PC-9 (cell line): ENCODE results near the gene HOXB3. TPM values are rescaled to one million over a fixed set of nuclear protein-coding genes. Genes with fewer than 3 reads are reported as not detected.

ENCODE experiments used
- BruUV-seq: library from RNA; stranded (reverse); fragments of 400-500 nt; replicated peaks from 2 replicates; lab custom pipeline; 2021; lab: Mats Ljungman, UMichigan
- CTCF ChIA-PET: fragments of 300-600 bp; sonication (Branson Sonifier 250); formaldehyde crosslinking; loops from one replicate; lab custom pipeline; 2022; ENCODE audit warnings: antibody characterized with exemption; lab: Charles Lee
- POLR2A ChIA-PET: fragments of 300-600 bp; sonication (Branson Sonifier 250); formaldehyde crosslinking; loops from one replicate; lab custom pipeline; 2022; ENCODE audit warnings: antibody characterized with exemption; ENCODE audit not compliant: unreplicated experiment; lab: Charles Lee
- DNase-seq, 2 experiments: peaks; one replicate each; pipeline versions ENCODE4 v3.0.0 to v3.0.0-alpha.2; 2015 to 2022; ENCODE audit warnings: mixed read lengths in 1 of 2
- H2AFZ ChIP-seq: fragments of 200-600 bp; sonication (generic); 2 replicates; pipeline ENCODE4 v1.8.1; 2017; ENCODE audit warnings: antibody characterized with exemption
- H3F3A ChIP-seq: fragments of 200-600 bp; sonication (generic); 2 replicates; pipeline ENCODE4 v1.8.1; 2017; ENCODE audit warnings: antibody characterized with exemption, mild to moderate bottlenecking, low read depth; ENCODE audit not compliant: insufficient read depth
- H3K27ac ChIP-seq: fragments of 200-600 bp; sonication (generic); 2 replicates; pipeline ENCODE4 v1.6.1; 2016; ENCODE audit warnings: mixed run types
- H3K27me3 ChIP-seq: fragments of 200-600 bp; sonication (generic); 2 replicates; pipeline ENCODE4 v1.6.1; 2016; ENCODE audit warnings: low read depth, mixed run types; ENCODE audit not compliant: insufficient read depth
- H3K36me3 ChIP-seq: fragments of 200-600 bp; sonication (generic); 2 replicates; pipeline ENCODE4 v1.6.1; 2016; ENCODE audit warnings: low read depth, mixed run types
- H3K4me1 ChIP-seq: fragments of 200-600 bp; sonication (generic); replicated peaks from 2 replicates; pipeline ENCODE4 v1.6.1; 2016; ENCODE audit warnings: mixed run types; ENCODE audit not compliant: insufficient read depth
- H3K4me2 ChIP-seq: fragments of 200-600 bp; sonication (generic); 2 replicates; pipeline ENCODE4 v1.6.1; 2017; ENCODE audit warnings: mixed run types
- H3K4me3 ChIP-seq: fragments of 200-600 bp; sonication (generic); 2 replicates; pipeline ENCODE4 v1.6.1; 2016; ENCODE audit warnings: mixed run types
- H3K79me2 ChIP-seq: fragments of 200-600 bp; sonication (generic); 2 replicates; pipeline ENCODE4 v1.6.1; 2017; ENCODE audit warnings: low read depth, mixed run types
- H3K9me2 ChIP-seq: fragments of 200-600 bp; sonication (generic); 2 replicates; pipeline ENCODE4 v1.8.1; 2017; ENCODE audit warnings: mild to moderate bottlenecking; ENCODE audit not compliant: insufficient read depth
- H3K9me3 ChIP-seq: fragments of 200-600 bp; sonication (generic); 2 replicates; pipeline ENCODE4 v1.8.1; 2016; ENCODE audit warnings: low read depth; ENCODE audit not compliant: insufficient read depth
- H4K20me1 ChIP-seq: fragments of 200-600 bp; sonication (generic); 2 replicates; pipeline ENCODE4 v1.8.1; 2017; ENCODE audit not compliant: insufficient read depth
- EZH2 ChIP-seq: fragments of 200-600 bp; sonication (generic); IDR thresholded peaks from 2 replicates; pipeline ENCODE4 v1.8.0; 2017; ENCODE audit warnings: antibody characterized with exemption, low read depth
- intact Hi-C: fragments of 100-400 bp; cut with micrococcal nuclease; formaldehyde crosslinking; loops from one replicate; pipeline ENCODE4 v1.10.0; 2022; ENCODE audit not compliant: unreplicated experiment
- total RNA-seq: library from RNA; stranded (reverse); gene quantifications from 2 replicates; pipeline ENCODE4 v1.2.3, GENCODE V29; 2021
- TF ChIP-seq, protein P1 (sequence below): fragments of 200-600 bp; sonication (generic); conservative IDR thresholded peaks from 2 replicates; pipeline ENCODE4 v1.6.1; 2017; ENCODE audit warnings: mixed run types, antibody characterized with exemption, mild to moderate bottlenecking, moderate library complexity

HOXB3 gene
- total RNA-seq, 1 experiment from 2014 or later, result 19.1 TPM

DNA sequence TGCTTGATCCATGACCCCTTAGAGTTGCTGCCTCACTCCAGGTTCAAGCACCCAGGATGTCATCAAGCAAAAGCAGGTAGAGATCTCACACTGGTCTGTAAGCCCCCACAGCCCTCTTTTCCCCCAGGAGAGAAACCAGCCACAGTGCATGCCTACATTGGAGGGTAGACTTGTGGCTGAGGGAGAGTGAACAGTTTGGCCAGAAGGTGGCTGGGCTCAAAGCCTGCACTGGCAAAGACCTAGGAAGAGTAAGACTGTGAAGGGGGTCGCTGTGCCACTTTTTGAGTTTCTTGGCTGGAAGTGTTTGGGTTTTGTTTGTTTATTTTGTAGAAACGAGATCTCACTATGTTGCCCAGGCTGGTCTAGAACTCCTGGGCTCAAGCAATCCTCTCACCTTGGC is 87.7 kb downstream of the HOXB3 start:
- Histone ChIP-seq H3K4me2 (no peak overlapping the region), H3K36me3 (no peaks in the 10 kb centered on the region), H3F3A (peaks cover 52% of the 10 kb centered on the region), H3K27ac (no peak overlapping the region), H3K9me3 (no peaks in the 10 kb centered on the region), H3K9me2 (no peaks in the 10 kb centered on the region), H3K27me3 (no peaks in the 10 kb centered on the region), H4K20me1 (no peaks in the 10 kb centered on the region), H3K79me2 (no peaks in the 10 kb centered on the region), H3K4me3 (no peak overlapping the region), H2AFZ (no peak overlapping the region), H3K4me1 (peaks cover 75% of the 10 kb centered on the region)
- intact Hi-C loops, result no loop called here
- no peak for DNase-seq
- ChIA-PET CTCF (no interaction called here), POLR2A (no interaction called here)
- BruUV-seq, result no TSS peak
- no peak for TF ChIP-seq EZH2
- TF ChIP-seq, protein P1, sequence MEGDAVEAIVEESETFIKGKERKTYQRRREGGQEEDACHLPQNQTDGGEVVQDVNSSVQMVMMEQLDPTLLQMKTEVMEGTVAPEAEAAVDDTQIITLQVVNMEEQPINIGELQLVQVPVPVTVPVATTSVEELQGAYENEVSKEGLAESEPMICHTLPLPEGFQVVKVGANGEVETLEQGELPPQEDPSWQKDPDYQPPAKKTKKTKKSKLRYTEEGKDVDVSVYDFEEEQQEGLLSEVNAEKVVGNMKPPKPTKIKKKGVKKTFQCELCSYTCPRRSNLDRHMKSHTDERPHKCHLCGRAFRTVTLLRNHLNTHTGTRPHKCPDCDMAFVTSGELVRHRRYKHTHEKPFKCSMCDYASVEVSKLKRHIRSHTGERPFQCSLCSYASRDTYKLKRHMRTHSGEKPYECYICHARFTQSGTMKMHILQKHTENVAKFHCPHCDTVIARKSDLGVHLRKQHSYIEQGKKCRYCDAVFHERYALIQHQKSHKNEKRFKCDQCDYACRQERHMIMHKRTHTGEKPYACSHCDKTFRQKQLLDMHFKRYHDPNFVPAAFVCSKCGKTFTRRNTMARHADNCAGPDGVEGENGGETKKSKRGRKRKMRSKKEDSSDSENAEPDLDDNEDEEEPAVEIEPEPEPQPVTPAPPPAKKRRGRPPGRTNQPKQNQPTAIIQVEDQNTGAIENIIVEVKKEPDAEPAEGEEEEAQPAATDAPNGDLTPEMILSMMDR, result no peak

DNA sequence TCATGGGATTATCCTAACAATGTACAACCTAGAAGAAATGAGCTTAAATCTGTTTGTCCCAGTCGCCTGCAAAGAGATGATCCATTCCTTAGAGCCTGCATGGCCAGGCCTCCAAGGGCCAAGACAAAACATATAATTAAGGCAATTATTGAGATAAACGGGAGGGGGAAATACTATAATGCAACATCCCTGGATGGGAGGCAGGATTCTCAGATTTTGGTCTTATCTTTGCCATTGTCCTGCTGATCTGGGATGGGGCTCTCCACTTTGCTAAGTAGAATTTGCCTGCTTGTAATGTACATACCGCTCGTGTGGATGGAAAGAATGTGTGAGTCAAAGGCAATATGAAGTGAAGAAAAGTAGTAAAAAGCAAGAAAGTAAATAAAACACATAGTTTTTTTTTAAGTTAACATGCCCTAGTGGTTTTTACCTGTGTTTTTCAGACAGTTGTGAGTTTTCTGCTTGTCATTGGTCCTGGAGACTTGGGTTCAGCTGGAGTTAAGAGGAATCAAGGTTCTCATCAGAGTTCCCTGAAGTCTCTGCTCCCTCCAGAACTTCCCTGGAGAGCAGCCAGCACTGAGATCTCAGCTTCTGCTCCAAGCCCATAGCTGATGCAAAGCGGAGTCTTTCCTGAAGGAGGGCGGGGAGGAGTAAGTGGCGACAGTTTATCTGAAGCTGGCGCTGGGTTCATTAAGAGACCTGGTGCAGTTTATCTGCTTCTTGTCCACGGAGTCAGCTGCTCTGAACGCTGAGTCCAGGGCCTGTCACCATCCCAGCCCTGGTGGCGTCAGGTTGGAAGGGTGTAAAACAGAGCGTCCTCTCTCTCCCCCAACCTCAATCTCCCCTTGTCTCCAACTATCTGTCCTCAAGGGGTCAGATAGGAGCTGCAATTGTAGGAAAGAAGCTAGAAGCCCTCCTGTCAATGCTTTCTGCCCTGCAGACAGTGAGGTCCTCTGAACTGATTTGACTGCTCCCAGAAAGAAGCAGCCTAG is 89.3 kb downstream of the HOXB3 start:
- DNase-seq, result no peak
- BruUV-seq, result no TSS peak
- no peaks in the 10 kb centered on the region for H3K79me2 ChIP-seq
- no peak overlapping the region for H3K4me2 ChIP-seq
- no peaks in the 10 kb centered on the region for H3K9me2 ChIP-seq
- H3K27me3 ChIP-seq, result no peaks in the 10 kb centered on the region
- peaks cover 78% of the 10 kb centered on the region for H3K4me1 ChIP-seq
- CTCF ChIA-PET, result interaction anchor here (0.6 kb wide), 1 partner anchor 29 kb away, joined by 13 read pairs; no protein-coding TSS in a partner anchor
- POLR2A ChIA-PET, result no interaction called here
- H3F3A ChIP-seq, result peaks cover 59% of the 10 kb centered on the region
- H3K9me3 ChIP-seq, result no peaks in the 10 kb centered on the region
- H3K27ac ChIP-seq, result no peak overlapping the region
- no peak overlapping the region for H2AFZ ChIP-seq
- H4K20me1 ChIP-seq, result no peaks in the 10 kb centered on the region
- H3K36me3 ChIP-seq, result no peaks in the 10 kb centered on the region
- TF ChIP-seq EZH2, result no peak
- TF ChIP-seq, protein P1, result no peak
- no peak overlapping the region for H3K4me3 ChIP-seq
- intact Hi-C loops, result no loop called here

DNA sequence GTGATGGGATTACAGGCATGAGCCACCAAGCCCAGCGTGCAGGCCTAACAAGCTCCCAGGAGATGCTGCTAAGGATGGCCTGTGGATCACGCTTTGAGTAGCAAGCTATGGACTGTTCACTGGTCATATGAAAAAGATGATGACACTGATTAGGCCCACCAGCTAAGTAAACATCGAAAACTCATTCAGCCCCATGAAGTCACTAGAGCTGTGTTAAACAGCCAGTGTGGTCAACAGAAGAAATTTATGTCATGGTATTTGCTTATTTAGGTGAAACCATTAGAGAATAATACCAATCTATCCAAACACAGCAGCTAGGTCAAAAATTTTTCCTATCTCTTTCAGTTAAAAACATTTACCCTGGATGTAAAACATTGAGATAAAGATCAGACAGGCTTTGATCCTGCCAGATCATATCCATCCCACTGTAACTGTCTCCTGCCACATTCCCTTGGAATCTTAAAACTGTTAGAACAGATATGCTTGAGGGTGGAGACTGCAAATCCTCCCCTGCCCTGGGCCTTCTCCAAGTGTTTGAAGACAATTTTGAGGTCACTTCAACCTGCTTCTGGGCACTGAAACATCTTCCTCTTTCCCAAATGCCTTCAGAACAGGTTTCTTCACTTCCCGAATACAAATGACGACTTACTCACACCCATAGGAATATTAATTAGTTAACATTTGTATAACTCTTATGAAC is 90.2 kb downstream of the HOXB3 start:
- CTCF ChIA-PET, result no interaction called here
- intact Hi-C loops, result no loop called here
- Histone ChIP-seq H3K9me3 (no peaks in the 10 kb centered on the region), H2AFZ (no peak overlapping the region), H3K27ac (0 out of 2 replicates have a peak overlapping the region, but pooled peaks have one; percentile 79), H3K9me2 (no peaks in the 10 kb centered on the region), H3K4me2 (0 out of 2 replicates have a peak overlapping the region, but pooled peaks have one; percentile 74), H3K4me1 (peaks cover 78% of the 10 kb centered on the region), H3K36me3 (no peaks in the 10 kb centered on the region), H4K20me1 (no peaks in the 10 kb centered on the region), H3K27me3 (no peaks in the 10 kb centered on the region), H3K79me2 (no peaks in the 10 kb centered on the region), H3K4me3 (no peak overlapping the region), H3F3A (peaks cover 52% of the 10 kb centered on the region)
- BruUV-seq, result no TSS peak
- POLR2A ChIA-PET, result no interaction called here
- TF ChIP-seq EZH2, result no peak
- TF ChIP-seq, protein P1, result no peak
- no peak for DNase-seq
